HG02759 (cell line): ENCODE results near the gene MDK.
"Not testable (repeated sequence)": the region's sequence is repeated elsewhere in the genome, so short reads cannot be mapped to it uniquely, and the experiment has no call there.

ENCODE experiments used
- ATAC-seq: cut with Tn5 transposase; IDR thresholded peaks from one replicate; pipeline ENCODE4 v1.9.1; 2021; ENCODE audit warnings: mild to moderate bottlenecking, moderate library complexity; ENCODE audit not compliant: unreplicated experiment

The MDK gene

GRCh38 chr11:46367244-46367915 is 14.1 kb upstream of the MDK start:
- ATAC-seq: peak; percentile 72

- no peak for ATAC-seq
Measured at GRCh38 chr11:46367916-46368267, 13.6 kb upstream of the MDK start.

DNA sequence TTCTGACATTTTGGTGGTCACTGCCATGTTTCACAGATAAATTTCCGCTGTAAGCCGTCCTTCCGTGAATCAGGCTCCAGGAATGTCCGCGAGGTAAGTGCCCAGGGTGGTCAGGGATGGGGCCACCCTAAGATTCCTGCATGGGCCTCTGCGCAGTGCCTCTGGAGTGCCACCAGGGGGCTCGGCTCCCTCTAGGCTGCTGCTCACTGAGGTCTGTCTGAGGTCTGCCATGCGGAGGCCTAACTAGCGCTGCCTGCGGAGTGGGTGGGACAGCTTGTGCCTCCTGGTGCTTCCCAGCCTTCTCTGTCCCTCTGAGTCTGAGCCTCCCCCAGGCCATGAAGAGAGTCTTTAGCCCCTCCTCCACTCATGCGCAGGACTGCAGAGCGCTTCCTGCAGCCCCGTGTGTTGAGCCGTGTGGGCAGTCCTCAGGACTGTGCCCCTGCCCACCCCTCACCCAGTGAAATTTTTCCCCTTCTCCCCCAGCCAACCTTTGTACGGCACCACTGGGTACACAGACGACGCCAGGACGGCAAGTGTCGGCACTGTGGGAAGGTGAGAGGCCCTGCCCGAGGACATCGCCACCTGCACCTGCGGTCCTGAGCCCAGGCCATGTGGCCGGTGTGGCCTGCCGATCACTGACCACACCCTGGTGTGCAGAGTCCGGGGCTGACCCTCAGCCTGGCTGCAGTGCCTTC is 11.9 kb upstream of the MDK start:
- peak; percentile 59 for ATAC-seq

- ATAC-seq: no peak
Measured at GRCh38 chr11:46370253-46370652, 11.2 kb upstream of the MDK start.

- not testable (repeated sequence) for ATAC-seq
Measured at GRCh38 chr11:46371262-46371661, 10.2 kb upstream of the MDK start.

DNA sequence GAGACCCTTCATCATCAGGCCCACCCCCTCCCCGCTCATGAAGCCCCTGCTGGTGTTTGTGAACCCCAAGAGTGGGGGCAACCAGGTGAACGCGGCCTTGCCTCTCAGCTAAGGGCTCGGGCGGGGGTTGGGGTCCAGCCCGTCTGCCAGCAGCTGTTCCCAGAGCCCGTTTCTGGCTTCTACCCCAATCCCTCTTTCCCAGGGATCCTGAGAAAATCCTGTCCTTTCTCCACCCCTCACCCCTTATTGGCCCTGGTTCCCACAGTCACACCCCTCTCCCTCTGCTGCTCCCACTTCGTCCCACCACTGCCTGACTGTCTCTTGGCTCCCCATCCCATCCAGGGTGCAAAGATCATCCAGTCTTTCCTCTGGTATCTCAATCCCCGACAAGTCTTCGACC is 9.4 kb upstream of the MDK start:
- no peak for ATAC-seq

DNA sequence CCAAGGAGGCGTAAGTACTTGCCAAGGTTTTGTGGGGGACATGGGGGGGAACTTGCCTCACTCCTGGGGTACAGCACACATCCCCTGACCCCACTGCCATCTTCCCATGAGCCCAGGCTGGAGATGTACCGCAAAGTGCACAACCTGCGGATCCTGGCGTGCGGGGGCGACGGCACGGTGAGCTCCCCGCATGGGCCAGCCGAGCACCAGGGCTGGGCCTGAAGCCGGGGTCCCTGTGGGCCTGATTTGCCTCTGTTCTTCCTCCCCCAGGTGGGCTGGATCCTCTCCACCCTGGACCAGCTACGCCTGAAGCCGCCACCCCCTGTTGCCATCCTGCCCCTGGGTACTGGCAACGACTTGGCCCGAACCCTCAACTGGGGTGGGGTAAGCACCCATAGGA is 9.0 kb upstream of the MDK start:
- not testable (repeated sequence) for ATAC-seq

GRCh38 chr11:46373787-46374740 is 7.4 kb upstream of the MDK start:
- ATAC-seq: no peak

- no peak for ATAC-seq
Measured at GRCh38 chr11:46374815-46375214, 6.7 kb upstream of the MDK start.

DNA sequence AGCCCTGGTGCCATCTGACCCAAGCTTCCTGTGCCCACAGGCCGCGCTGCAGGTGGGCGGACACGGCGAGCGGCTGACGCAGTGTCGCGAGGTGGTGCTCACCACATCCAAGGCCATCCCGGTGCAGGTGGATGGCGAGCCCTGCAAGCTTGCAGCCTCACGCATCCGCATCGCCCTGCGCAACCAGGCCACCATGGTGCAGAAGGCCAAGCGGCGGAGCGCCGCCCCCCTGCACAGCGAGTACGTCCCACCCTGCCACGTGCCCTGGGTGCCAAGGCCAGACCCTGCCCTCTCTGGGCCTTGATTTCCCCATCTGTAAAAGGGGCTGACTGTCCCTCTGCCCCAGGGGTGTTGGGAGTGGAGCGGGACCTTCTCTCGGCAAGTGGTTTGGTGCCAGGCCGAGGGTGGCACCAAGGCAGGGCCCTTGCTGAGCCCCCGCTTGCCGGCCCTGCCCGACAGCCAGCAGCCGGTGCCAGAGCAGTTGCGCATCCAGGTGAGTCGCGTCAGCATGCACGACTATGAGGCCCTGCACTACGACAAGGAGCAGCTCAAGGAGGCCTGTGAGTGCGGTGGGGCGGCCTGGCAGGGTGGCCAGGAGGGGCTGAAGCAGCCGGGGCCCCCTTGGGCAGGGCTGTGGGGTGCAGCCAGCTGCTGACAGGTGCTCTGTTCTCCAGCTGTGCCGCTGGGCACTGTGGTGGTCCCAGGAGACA is 5.9 kb upstream of the MDK start:
- no peak for ATAC-seq

- no peak for ATAC-seq
Measured at GRCh38 chr11:46376258-46377050, 5.0 kb upstream of the MDK start.

- no peak for ATAC-seq
Measured at GRCh38 chr11:46377290-46377689, 4.2 kb upstream of the MDK start.

GRCh38 chr11:46377831-46378230 is 3.6 kb upstream of the MDK start:
- no peak for ATAC-seq

DNA sequence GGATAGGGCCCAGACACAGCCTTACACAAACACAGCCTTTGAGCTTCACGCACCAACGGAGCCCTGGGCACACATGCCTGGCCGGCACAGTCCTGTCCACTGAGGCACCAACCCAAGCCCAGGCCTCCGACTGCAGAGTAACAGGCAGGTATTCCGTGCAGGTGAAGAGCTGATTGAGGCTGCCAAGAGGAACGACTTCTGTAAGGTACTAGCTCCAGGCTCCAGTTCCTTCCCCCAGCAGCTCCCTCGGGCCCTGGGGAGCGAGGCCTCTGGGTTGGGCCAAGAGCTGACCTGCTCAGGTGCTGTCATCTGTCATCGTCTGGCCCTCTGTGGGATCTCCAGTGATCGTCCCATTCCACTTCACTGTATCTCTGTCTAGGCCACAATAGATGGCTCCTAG is 3.2 kb upstream of the MDK start:
- ATAC-seq: no peak

GRCh38 chr11:46378811-46379481 is 2.5 kb upstream of the MDK start:
- ATAC-seq: no peak

DNA sequence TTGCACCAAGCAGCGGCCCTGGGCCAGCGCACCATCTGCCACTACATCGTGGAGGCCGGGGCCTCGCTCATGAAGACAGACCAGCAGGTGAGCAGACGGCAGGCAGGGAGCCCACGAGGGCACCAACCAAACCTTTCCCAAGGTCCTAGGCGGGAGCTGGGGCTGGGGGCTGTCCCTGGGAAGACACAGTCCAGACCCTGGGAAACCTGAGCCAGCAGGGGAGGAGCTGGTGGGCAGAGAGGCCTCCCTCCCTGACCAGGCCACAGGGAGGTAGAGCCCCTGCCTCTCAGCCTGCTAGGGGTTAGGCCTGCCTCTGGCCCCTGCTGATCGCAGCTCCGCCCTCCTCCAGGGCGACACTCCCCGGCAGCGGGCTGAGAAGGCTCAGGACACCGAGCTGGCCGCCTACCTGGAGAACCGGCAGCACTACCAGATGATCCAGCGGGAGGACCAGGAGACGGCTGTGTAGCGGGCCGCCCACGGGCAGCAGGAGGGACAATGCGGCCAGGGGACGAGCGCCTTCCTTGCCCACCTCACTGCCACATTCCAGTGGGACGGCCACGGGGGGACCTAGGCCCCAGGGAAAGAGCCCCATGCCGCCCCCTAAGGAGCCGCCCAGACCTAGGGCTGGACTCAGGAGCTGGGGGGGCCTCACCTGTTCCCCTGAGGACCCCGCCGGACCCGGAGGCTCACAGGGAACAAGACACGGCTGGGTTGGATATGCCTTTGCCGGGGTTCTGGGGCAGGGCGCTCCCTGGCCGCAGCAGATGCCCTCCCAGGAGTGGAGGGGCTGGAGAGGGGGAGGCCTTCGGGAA is 1.8 kb upstream of the MDK start:
- not testable (repeated sequence) for ATAC-seq

GRCh38 chr11:46380340-46381047 is 975 bp upstream of the MDK start:
- ATAC-seq: peak; percentile 42
